ENCODE results near the gene ADGRE1. TPM values are rescaled to one million over a fixed set of nuclear protein-coding genes. Genes with fewer than 3 reads are reported as not detected.

ADGRE1 gene
- not detected in 2 replicates for total RNA-seq

GRCh38 chr19:6887316-6887715, at the start of gene ADGRE1:
ADGRE1 (plus strand) TSS chr19:6887579; CDS start chr19:6887609, 30 bp downstream.

Other genes starting within 250 kb of the ADGRE1 start
- gene TNFSF14, start 217.4 kb upstream of the ADGRE1 start, total RNA-seq: not detected in 2 replicates
- 0.50 and 1.1 TPM in 2 replicates for gene C3, start 166.9 kb upstream of the ADGRE1 start, total RNA-seq
- gene GPR108, start 150.0 kb upstream of the ADGRE1 start, total RNA-seq: 34.8 and 45.4 TPM in 2 replicates
- 25.2 and 26.9 TPM in 2 replicates for gene TRIP10, start 147.9 kb upstream of the ADGRE1 start, total RNA-seq
- gene SH2D3A, start 120.1 kb upstream of the ADGRE1 start, total RNA-seq: not detected in 2 replicates
- gene VAV1, start 114.9 kb upstream of the ADGRE1 start, total RNA-seq: not detected in 2 replicates
- not detected in 2 replicates for gene MBD3L2B, start 133.9 kb downstream of the ADGRE1 start, total RNA-seq
- not detected in 2 replicates for gene MBD3L5, start 143.0 kb downstream of the ADGRE1 start, total RNA-seq
- not detected in 2 replicates for gene MBD3L4, start 152.6 kb downstream of the ADGRE1 start, total RNA-seq
- not detected in 2 replicates for gene MBD3L2, start 161.7 kb downstream of the ADGRE1 start, total RNA-seq
- not detected in 2 replicates for gene MBD3L3, start 171.1 kb downstream of the ADGRE1 start, total RNA-seq
- gene ZNF557, start 182.1 kb downstream of the ADGRE1 start, total RNA-seq: 18.5 and 21.1 TPM in 2 replicates

All from aortic smooth muscle cell (primary cell).